Heart left ventricle (tissue), 13 donors: Measurements from ENCODE around the gene GAR1.

Experiments used
- CTCF ChIP-seq, 12 donors: fragments of 200-600 bp; sonication (generic) in 4 of 12; IDR thresholded peaks; one replicate each; pipeline versions ENCODE4 v1.5.0 to v1.8.0; 2018 to 2022; ENCODE audit warnings: antibody characterized with exemption in 12 of 12, mild to moderate bottlenecking in 5 of 12
- POLR2A ChIP-seq, 2 donors: fragments of 450-650 bp; IDR thresholded peaks; one replicate each; pipeline ENCODE4 v1.6.1; 2017; ENCODE audit warnings: antibody characterized with exemption in 2 of 2, mild to moderate bottlenecking in 2 of 2, moderate library complexity in 2 of 2
- donor health status: ischemic (EF 13 %, LVEDD 7.1; RV severe dilation, severe dysfunction).
- donor health status: DM: no; HTN: yes; CAD: no.
- donor health status: DM: no; HTN: no; CAD: no.
- donor health status: ischemic (EF 25% LVEDD 6.9; RV normal size, moderate dysfunction).
- donor health status: ischemic (EF 25% LVEDD 5.7; RV mildly dilated, moderate dysfunction).
- donor health status: ischemic (EF 35%, LVEDD 5.7; RV mildly dilated, moderate dysfunction).
- donor health status: nonischemic (EF 11% LVEDD 7.7; RV severe dilation, severe dysfunction).
- donor health status: DM: yes; HTN: yes; CAD: no.
- donor health status: PGD.
- donor health status: ischemic (EF 29% LVEDD 5.4; RV normal size, mild dysfunction).
- donor health status: nonischemic (EF 23%, LVEDD 6.1; RV moderate dilation, normal function).

GRCh38 chr4:109850601-109851000 is 35.0 kb downstream of the GAR1 start:
- TF ChIP-seq CTCF (IDR thresholded peaks at IDR 0.05) (no peak), POLR2A (IDR thresholded peaks at IDR 0.05) (no peak)
